ENCODE measurements around the gene QSOX1. TPM values are rescaled to one million over a fixed set of nuclear protein-coding genes. Genes with fewer than 3 reads are reported as not detected.

The QSOX1 gene
- total and polyA plus RNA-seq, 9 of the 15 experiments (the other 6 are each of a cell fraction or from before 2014, with no cell fraction given) = 4.0 to 53.1 (median 15.0) TPM

GRCh38 chr1:180154325-180155181 lies at the start of gene QSOX1 (continued):
- peak; percentile 20 to 60; a peak in 1 of 4 replicates for TF ChIP-seq RCOR1 (IDR thresholded peaks at IDR 0.05; ENCODE audit: borderline replicate concordance in 1 of 2, low read depth in 2 of 2, low read length in 2 of 2)
- 0 out of 4 replicates have a peak, but pooled peaks of 1 of the 2 experiments have one; percentile 13 for TF ChIP-seq MLLT1 (IDR thresholded peaks at IDR 0.05)
- TF ChIP-seq THAP12 (CRISPR knock-in tag; IDR thresholded peaks at IDR 0.05) = peak; percentile 95
- TF ChIP-seq ZNF589 (CRISPR knock-in tag; IDR thresholded peaks at IDR 0.05; ENCODE audit: low read depth) = no peak
- TF ChIP-seq PRDM10 (IDR thresholded peaks at IDR 0.05; ENCODE audit: partially characterized antibody) = peak; percentile 84
- no peak for TF ChIP-seq RBM22 (IDR thresholded peaks at IDR 0.05; ENCODE audit: low read depth, low read length, poor library complexity, severe bottlenecking)
- 0 out of 2 replicates have a peak, but pooled peaks have one; percentile 46 for TF ChIP-seq MBD2 (IDR thresholded peaks at IDR 0.05; ENCODE audit: borderline replicate concordance, low read depth)
- 0 out of 2 replicates have a peak, but pooled peaks have one; percentile 53 for TF ChIP-seq NKRF (IDR thresholded peaks at IDR 0.05; ENCODE audit: borderline replicate concordance)
- no peak for TF ChIP-seq ZNF277 (CRISPR knock-in tag; IDR thresholded peaks at IDR 0.05; ENCODE audit: borderline replicate concordance)
- no peak for TF ChIP-seq ZNF174 (CRISPR knock-in tag; IDR thresholded peaks at IDR 0.05)
- TF ChIP-seq SMAD4 (CRISPR knock-in tag; conservative IDR thresholded peaks at IDR 0.05) = peak; percentile 62

All from K562 (cell line).